Measurements from ENCODE around the gene PLIN4.
"Not testable (repeated sequence)": the region's sequence is repeated elsewhere in the genome, so short reads cannot be mapped to it uniquely, and the experiment has no call there.

Gene PLIN4

DNA sequence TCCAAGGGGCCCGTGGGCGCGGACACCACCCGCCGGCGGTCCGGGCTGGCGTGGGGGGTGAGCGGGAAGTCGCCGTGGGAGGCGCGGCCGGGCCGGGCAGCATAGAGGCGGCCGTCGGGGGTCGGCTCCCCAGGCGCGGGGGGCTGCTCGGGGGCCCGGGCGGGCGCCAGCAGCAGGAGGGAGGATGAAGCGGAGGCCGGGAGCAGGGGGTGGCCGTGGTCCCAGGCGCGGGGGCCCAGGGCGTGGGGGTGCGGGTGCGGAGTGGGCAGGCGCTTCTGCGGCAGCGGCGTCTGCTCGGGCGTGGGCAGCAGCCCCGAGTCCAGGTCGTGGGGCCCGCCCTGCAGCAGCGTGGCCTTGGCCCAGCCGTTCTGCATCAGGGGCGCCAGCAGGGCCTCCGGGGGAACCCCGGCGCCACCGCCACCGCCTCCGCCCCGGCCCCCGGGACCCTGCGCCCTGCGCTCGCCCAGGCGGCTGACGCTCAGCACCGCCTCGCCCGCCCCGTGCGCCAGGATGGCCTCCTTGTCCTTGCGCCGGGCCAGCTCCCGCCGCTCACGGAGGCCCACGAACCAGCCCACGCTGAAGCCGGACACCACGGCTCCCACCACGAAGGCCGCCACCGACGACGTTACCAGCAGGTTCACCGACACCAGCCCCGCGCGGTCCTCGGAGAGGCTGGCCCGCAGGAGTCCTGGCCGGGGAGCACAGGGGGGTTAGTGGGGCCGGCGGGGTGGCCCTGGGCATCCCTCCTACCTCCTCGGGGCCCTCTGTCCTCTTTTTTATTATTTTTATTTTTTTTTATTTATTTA is 25.8 kb upstream of the PLIN4 start:
- H3K27me3 ChIP-seq (replicated peaks; ENCODE audit: control insufficient read depth, insufficient read depth, low read length), result peaks cover 9% of the 10 kb centered on the region
- no peak for DNase-seq (ENCODE audit: low read depth)

DNA sequence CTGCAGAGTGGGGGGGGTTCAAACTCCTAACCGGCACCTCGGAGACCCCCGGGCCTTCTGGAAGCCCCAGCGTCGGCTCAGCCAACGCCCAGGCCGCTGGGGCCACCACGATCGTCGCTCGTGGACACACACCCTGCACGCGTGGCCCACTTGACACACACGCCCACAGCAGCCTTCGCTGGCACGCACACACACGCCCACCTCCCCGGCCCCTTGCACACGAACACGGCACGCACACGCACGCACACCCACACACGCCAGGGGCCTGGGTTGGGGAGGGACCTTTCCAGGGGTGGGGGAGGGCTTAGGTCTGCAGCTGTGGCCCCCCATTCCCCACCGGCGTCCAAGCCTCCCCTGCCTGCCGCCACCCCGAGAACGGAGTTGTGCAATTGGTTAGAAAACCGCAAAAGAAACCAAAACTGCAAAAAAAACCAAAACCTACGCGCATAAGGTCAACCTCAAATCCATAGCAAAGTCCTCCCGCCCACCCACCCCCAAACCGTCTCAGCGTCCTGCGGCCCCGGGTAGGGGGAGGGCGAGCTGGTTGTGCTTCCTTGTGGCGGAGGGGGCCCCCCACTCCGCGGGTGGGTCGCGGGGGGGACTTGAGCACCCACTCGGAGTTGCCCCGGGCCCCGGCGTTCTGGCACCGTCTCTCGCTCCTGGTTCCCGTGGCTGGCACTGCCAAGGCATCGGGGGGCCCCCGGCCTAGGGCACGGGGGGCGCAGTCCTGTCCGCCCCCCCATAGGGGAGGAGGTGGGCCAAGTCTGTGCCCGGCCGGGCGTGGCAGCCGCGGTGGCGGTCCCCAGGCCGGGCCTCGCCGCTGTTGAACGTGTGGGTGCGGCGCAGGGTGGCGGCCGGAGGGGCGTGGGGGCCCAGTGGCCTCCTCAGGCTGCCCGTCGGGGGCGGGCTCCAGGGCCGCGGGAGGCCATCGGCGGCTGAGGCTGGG is 24.9 kb upstream of the PLIN4 start:
- Histone ChIP-seq H3K4me3 (ENCODE audit: low read length) (no peak overlapping the region), H3K4me1 (ENCODE audit: control insufficient read depth, insufficient read depth, low read length) (peaks cover 9% of the 10 kb centered on the region), H3K27me3 (replicated peaks; ENCODE audit: control insufficient read depth, insufficient read depth, low read length) (peaks cover 13% of the 10 kb centered on the region), H3K36me3 (ENCODE audit: control insufficient read depth, insufficient read depth, low read length, severe bottlenecking) (no peaks in the 10 kb centered on the region), H3K9ac (ENCODE audit: low read length) (no peak overlapping the region), H3K9me3 (ENCODE audit: control insufficient read depth, low read length) (peaks cover 4% of the 10 kb centered on the region)
- no peak for DNase-seq (ENCODE audit: low read depth)

More for the DNA sequence above, 25.8 kb upstream of the PLIN4 start:
- Histone ChIP-seq H3K4me3 (ENCODE audit: low read length) (no peak overlapping the region), H3K4me1 (ENCODE audit: control insufficient read depth, insufficient read depth, low read length) (peaks cover 9% of the 10 kb centered on the region), H3K36me3 (ENCODE audit: control insufficient read depth, insufficient read depth, low read length, severe bottlenecking) (no peaks in the 10 kb centered on the region), H3K9ac (ENCODE audit: low read length) (no peak overlapping the region), H3K9me3 (ENCODE audit: control insufficient read depth, low read length) (peaks cover 4% of the 10 kb centered on the region)

DNA sequence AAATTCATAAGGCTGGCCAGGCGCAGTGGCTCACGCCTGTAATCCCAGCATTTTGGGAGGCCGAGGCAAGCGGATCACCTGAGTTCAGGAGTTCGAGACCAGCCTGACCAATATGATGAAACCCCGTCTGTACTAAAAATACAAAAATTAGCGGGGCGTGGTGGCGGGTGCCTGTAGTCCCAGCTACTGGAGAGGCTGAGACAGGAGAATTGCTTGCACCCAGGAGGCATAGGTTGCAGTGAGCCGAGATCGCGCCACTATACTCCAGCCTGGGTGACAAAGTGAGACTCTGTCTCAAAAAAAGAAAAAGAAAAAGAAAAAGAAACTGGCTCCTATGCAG is 23.5 kb upstream of the PLIN4 start:
- H3K27me3 ChIP-seq (replicated peaks; ENCODE audit: control insufficient read depth, insufficient read depth, low read length), result peaks cover 21% of the 10 kb centered on the region

DNA sequence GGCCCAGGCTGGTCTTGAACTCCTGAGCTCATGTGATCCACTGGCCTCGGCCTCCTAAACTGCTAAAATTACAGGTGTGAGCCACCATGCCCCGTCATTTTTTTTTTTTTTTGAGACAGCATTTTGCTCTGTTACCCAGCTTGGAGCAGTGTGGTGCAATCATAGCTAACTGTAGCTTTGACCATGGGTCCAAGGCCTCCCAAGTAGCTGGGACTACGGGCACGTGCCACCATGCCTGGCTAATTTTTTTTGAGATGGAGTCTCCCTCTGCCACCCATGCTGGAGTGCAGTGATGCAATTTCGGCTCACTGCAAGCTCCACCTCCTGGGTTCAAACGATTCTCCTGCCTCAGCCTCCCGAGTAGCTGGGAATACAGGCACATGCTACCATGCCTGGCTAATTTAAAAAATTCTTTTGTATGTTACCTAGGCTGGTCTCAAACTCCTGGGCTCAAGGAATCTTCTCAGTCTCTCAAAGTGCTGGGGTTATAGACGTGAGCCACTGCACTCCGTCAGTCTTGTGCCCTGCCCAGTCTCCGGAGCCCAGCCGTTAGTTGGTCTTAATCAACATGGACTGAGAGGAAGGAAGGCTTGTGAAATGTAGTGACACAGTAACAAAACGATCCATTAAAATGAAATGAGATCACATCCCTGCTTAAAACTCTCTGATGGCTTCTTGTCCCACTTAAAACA is 23.0 kb upstream of the PLIN4 start:
- Histone ChIP-seq H3K36me3 (ENCODE audit: control insufficient read depth, insufficient read depth, low read length, severe bottlenecking) (no peaks in the 10 kb centered on the region), H3K4me1 (ENCODE audit: control insufficient read depth, insufficient read depth, low read length) (peaks cover 16% of the 10 kb centered on the region), H3K9ac (ENCODE audit: low read length) (no peak overlapping the region), H3K9me3 (ENCODE audit: control insufficient read depth, low read length) (peaks cover 4% of the 10 kb centered on the region), H3K27me3 (replicated peaks; ENCODE audit: control insufficient read depth, insufficient read depth, low read length) (peaks cover 25% of the 10 kb centered on the region), H3K4me3 (ENCODE audit: low read length) (no peak overlapping the region)
- no peak for DNase-seq (ENCODE audit: low read depth)

More for the DNA sequence above, 23.5 kb upstream of the PLIN4 start:
- H3K36me3 ChIP-seq (ENCODE audit: control insufficient read depth, insufficient read depth, low read length, severe bottlenecking); H3K9me3 ChIP-seq (ENCODE audit: control insufficient read depth, low read length); DNase-seq (ENCODE audit: low read depth); H3K9ac ChIP-seq (ENCODE audit: low read length); H3K4me3 ChIP-seq (ENCODE audit: low read length): not testable (repeated sequence)
- peaks cover 13% of the 10 kb centered on the region for H3K4me1 ChIP-seq (ENCODE audit: control insufficient read depth, insufficient read depth, low read length)

DNA sequence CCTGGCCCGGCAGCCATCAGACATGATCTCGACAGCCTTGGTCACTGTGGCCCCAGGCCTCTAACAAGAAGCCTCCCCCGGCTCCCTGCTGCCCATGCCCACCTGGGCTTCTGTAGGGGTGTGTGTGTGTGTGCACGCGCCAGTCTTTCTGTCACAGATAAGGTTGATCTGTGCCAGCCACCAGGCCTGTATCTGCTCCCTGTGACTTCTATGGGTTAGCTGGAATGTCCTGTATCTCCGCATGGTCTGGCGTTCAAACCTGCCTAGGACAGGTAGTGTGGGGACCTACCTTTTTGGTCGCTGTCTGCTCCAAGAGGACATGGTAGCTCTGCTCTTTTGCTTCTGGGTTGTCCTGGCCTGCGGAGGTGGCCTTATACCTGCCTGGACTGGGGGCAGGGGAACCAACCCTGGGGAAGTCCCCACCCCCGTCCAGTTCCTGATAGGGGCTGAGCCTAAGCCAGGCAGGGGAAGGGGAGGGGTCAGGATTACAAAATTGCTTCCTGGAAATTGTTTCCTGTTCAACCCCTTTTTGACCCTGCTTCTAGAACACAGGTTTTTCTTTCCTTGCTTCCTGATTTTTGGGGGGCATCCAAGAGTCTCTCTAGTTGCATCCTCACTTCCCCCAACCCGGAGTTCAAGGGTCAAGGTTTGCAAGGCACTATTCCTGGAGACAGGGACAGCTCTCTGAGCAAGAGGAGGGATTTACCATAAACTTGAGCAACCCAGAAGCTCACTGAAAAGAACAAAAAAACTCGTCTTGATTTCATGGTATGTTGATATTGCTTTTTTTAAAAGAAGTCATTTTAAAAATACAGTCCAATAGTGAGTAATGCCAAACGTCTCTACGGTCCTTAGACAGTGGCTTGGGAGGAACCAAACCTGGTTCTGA is 21.7 kb upstream of the PLIN4 start, which contains the start of gene LRG1:
TSS of gene LRG1 (minus strand) at position 344 of the 889 bp plus-strand sequence. CDS start at position 321, 23 bp downstream.
- no peak within 1 kb of the TSS for H3K4me3 ChIP-seq (ENCODE audit: low read length)
- peaks cover 20% of the 10 kb centered on the region for H3K4me1 ChIP-seq (ENCODE audit: control insufficient read depth, insufficient read depth, low read length)
- H3K27me3 ChIP-seq (replicated peaks; ENCODE audit: control insufficient read depth, insufficient read depth, low read length), result peaks cover 36% of the 10 kb centered on the region
- H3K9me3 ChIP-seq (ENCODE audit: control insufficient read depth, low read length), result peaks cover 4% of the 10 kb centered on the region
- H3K9ac ChIP-seq (ENCODE audit: low read length), result no peak within 1 kb of the TSS
- no peak for DNase-seq (ENCODE audit: low read depth)
- no peaks in the 10 kb centered on the region for H3K36me3 ChIP-seq (ENCODE audit: control insufficient read depth, insufficient read depth, low read length, severe bottlenecking)

DNA sequence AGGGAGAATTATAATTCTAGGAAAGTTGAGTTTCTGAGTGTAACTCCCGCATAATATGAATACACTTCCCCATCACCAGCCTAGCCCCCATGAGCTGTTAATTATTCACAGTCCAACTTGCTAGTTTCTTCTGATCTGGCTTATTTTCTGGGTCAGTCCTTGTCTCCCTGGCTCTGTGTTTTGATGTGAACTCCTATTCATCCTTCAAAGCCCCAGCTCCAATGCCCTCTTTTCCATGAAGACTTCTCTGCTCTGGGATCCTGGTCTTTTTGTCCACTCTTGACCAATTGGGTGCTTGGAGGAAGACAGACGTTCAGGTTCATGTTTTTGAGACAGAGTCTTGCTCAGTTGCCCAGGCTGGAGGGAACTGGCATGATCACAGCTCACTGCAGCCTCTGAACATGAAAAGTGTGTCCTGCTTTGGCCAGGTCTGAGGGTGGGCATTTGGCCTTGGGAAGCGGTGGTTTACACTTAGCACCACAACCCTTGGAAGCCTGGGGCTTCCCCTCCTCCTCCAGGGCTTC is 20.9 kb upstream of the PLIN4 start:
- Histone ChIP-seq H3K9ac (ENCODE audit: low read length) (no peak overlapping the region), H3K36me3 (ENCODE audit: control insufficient read depth, insufficient read depth, low read length, severe bottlenecking) (no peaks in the 10 kb centered on the region), H3K4me1 (ENCODE audit: control insufficient read depth, insufficient read depth, low read length) (peaks cover 22% of the 10 kb centered on the region), H3K9me3 (ENCODE audit: control insufficient read depth, low read length) (peaks cover 4% of the 10 kb centered on the region), H3K27me3 (replicated peaks; ENCODE audit: control insufficient read depth, insufficient read depth, low read length) (peaks cover 43% of the 10 kb centered on the region), H3K4me3 (ENCODE audit: low read length) (no peak overlapping the region)
- DNase-seq (ENCODE audit: low read depth), result no peak

DNA sequence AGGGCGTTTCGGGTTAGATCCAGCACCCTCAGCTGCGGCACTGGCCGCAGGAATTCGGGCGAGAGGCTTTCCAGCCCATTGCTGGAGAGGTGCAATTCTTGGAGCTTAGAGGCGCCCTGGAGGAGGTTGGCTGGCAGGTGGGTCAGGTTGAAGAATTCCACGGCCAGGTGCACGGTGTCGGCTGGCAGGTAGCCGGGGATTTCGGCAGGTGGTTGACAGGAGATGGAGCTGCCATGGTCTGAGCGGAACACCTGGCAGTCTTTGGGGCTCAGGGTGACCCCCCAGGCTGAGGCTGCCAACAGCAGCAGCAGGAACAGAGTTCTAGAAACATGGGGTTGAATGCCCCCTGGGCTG is 20.3 kb upstream of the PLIN4 start:
- Histone ChIP-seq H3K9ac (ENCODE audit: low read length) (no peak overlapping the region), H3K9me3 (ENCODE audit: control insufficient read depth, low read length) (peaks cover 4% of the 10 kb centered on the region), H3K4me3 (ENCODE audit: low read length) (no peak overlapping the region), H3K27me3 (replicated peaks; ENCODE audit: control insufficient read depth, insufficient read depth, low read length) (peaks cover 47% of the 10 kb centered on the region), H3K36me3 (ENCODE audit: control insufficient read depth, insufficient read depth, low read length, severe bottlenecking) (no peaks in the 10 kb centered on the region), H3K4me1 (ENCODE audit: control insufficient read depth, insufficient read depth, low read length) (peaks cover 22% of the 10 kb centered on the region)
- no peak for DNase-seq (ENCODE audit: low read depth)

DNA sequence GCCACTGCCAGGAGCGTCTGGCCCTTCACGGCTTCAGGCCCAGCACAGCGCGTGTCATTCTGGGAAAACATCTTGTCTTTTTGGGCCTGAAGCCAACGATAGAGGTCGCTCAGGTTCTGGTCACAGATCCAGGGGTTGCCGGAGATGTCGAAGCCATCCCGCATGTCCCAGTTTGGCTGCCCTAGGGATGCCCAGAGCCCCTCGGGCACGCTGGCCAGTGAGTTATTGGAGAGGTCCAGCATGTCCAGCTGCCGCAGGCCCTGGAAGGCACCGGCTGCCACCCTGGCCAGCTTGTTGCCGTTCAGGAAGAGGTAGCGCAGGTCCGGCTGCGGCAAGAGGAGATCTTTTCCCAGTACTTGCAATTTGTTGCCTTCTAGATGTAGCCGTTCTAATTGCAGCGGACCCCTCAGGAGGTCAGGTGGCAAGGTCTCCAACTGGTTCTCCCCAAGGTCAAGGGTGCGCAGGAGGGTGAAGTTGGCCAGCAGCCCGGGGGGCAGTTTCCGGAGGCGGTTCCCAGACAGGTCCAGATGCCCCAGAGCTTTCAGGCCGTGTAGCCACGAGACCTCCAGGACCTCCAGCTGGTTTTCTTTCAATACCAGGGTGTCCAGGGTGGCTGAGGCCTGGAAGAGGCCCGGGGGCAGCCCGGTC is 19.8 kb upstream of the PLIN4 start:
- Histone ChIP-seq H3K9ac (ENCODE audit: low read length) (no peak overlapping the region), H3K36me3 (ENCODE audit: control insufficient read depth, insufficient read depth, low read length, severe bottlenecking) (no peaks in the 10 kb centered on the region), H3K4me3 (ENCODE audit: low read length) (no peak overlapping the region), H3K9me3 (ENCODE audit: control insufficient read depth, low read length) (peaks cover 4% of the 10 kb centered on the region), H3K4me1 (ENCODE audit: control insufficient read depth, insufficient read depth, low read length) (peaks cover 22% of the 10 kb centered on the region), H3K27me3 (replicated peaks; ENCODE audit: control insufficient read depth, insufficient read depth, low read length) (peaks cover 47% of the 10 kb centered on the region)
- no peak for DNase-seq (ENCODE audit: low read depth)

DNA sequence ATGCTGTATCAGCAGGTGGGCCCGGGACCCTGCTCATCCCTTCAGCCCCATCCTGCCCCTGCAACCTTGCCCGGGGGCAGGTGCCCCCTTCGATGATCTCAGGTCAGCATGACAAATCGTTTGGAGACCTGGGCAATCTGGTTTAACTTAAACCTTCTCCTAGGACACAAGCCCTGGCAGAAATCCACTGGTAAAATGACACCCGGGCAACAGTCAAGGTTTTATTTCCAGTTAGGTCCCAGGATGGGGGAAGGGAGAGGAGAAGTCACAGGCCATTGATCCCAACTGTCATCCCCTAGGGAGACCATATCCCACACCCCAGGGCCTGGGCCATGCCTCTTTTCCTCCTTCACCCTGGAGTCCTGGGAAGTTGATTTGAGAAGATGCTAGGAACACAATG is 18.5 kb upstream of the PLIN4 start:
- no peaks in the 10 kb centered on the region for H3K36me3 ChIP-seq (ENCODE audit: control insufficient read depth, insufficient read depth, low read length, severe bottlenecking)
- no peak overlapping the region for H3K9ac ChIP-seq (ENCODE audit: low read length)
- H3K9me3 ChIP-seq (ENCODE audit: control insufficient read depth, low read length), result peaks cover 4% of the 10 kb centered on the region
- peaks cover 47% of the 10 kb centered on the region for H3K27me3 ChIP-seq (replicated peaks; ENCODE audit: control insufficient read depth, insufficient read depth, low read length)
- DNase-seq (ENCODE audit: low read depth), result no peak
- no peak overlapping the region for H3K4me3 ChIP-seq (ENCODE audit: low read length)
- peaks cover 22% of the 10 kb centered on the region for H3K4me1 ChIP-seq (ENCODE audit: control insufficient read depth, insufficient read depth, low read length)
